Natural killer cell treated with Interleukin-12 subunit alpha and Interleukin-12 subunit beta and Interleukin-15 and Interleukin-18, amount 100 ng/mL, for 72 hours (primary cell): ENCODE results near the gene SPOP. TPM values are rescaled to one million over a fixed set of nuclear protein-coding genes. Genes with fewer than 3 reads are reported as not detected.
A peak's percentile ranks its signal among the peaks of the same experiment; 100 is the strongest.

Experiments used
- ATAC-seq, 2 donors: fragments of 150-1000 bp; cut with Tn5 transposase in 1 of 2; sonication (Bioruptor Pico), chemical (Tn5 transposase) in 1 of 2; 2 replicates each; pipeline ENCODE4 v1.10.0; 2021
- DNase-seq: peaks from one replicate; pipeline ENCODE4 v3.0.0; 2022; ENCODE audit warnings: low spot score
- H3K27ac Mint-ChIP-seq, 2 donors: 1 replicate in 1 of 2; 2 replicates in 1 of 2; pipeline ENCODE4 v1.8.0; 2022; ENCODE audit warnings: mixed read lengths in 2 of 2, mild to moderate bottlenecking in 1 of 2, moderate library complexity in 1 of 2
- H3K27me3 Mint-ChIP-seq, 2 donors: 1 replicate in 1 of 2; 2 replicates in 1 of 2; pipeline ENCODE4 v1.8.0; 2022; ENCODE audit warnings: mixed read lengths in 2 of 2
- H3K36me3 Mint-ChIP-seq: one replicate; pipeline ENCODE4 v1.8.0; 2022; ENCODE audit warnings: mixed read lengths
- H3K4me1 Mint-ChIP-seq, 2 donors: 1 replicate in 1 of 2; 2 replicates in 1 of 2; pipeline ENCODE4 v1.8.0; 2022; ENCODE audit warnings: low read depth in 2 of 2, mixed read lengths in 2 of 2, mild to moderate bottlenecking in 1 of 2
- H3K4me3 Mint-ChIP-seq: one replicate; pipeline ENCODE4 v1.8.0; 2022; ENCODE audit warnings: mixed read lengths
- H3K9me3 Mint-ChIP-seq: 2 replicates; pipeline ENCODE4 v1.8.0; 2022; ENCODE audit warnings: mixed read lengths
- total RNA-seq, 2 donors: library from RNA; stranded (reverse); gene quantifications; one replicate each; pipeline ENCODE4 v1.2.3, GENCODE V29; 2022

Gene SPOP
- total RNA-seq, 2 donors from 2014 or later = 59.3 to 87.7 TPM

DNA sequence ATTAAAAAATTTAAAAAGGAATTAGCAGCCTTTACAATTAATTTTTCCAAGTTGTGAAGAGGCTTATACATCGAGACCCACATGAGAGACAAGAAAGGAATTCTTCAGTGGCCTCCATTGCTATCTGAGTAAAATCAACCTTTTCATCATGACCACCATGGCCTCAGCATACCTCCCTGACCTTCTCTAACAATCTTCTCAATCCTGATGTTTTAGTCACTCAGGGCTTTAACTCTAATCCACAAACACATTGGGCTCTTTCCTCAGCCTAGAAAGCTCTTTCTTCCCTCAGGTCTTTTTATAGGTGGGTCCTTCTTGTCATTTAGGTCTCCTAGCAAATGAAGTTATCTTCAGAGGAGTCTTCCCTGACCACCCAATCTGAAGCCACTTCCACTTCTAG, 46.4 kb downstream of the SPOP start:
- Mint-ChIP-seq H3K9me3 (no peaks in the 10 kb centered on the region), H3K4me3 (no peak overlapping the region), H3K27me3 (no peaks in the 10 kb centered on the region), H3K4me1 (peaks cover 6 to 8% of the 10 kb centered on the region in 2 donors), H3K27ac (no peak overlapping the region), H3K36me3 (no peaks in the 10 kb centered on the region)
- ATAC-seq = no peak
- no peak for DNase-seq

DNA sequence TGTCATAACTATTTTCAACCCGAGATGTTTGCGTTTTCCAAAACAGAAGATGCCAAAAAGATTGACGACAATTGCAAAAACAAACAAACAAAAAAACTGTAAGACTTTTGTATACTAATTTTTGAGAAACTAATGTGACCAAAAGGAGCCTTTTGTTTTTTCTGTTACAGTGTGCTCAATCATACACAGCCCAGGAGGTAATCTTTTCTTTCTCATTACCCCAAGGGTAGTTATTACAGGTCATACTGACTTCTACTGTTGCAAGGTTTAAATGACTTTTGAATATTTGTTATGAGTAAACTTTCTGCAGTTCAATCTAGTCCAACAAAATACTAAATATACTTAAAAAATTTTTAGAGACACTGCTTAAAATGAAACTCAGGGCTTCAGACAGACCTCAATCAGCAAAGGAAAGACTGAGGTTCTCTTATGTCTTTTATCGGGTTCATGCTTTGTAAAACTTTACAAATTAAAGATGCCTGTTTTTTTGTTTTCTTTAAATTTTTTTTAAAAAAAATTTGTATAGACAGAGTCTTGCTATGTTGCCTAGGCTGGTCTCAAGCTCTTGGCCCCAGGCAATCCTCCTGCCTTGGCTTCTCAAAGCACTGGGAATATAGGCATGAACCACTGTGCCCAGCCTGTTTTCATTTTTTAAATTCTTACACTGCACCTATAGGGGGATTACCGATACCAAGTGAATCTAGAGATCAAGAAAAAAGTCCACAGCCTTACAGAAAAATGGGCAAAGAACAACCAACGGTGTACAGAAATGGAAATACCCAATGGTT, 47.6 kb downstream of the SPOP start:
- no peak for DNase-seq
- Mint-ChIP-seq H3K9me3 (no peaks in the 10 kb centered on the region), H3K36me3 (no peaks in the 10 kb centered on the region), H3K27ac (no peak overlapping the region), H3K27me3 (no peaks in the 10 kb centered on the region), H3K4me3 (no peak overlapping the region), H3K4me1 (peaks cover 6 to 8% of the 10 kb centered on the region in 2 donors)
- ATAC-seq = no peak

DNA sequence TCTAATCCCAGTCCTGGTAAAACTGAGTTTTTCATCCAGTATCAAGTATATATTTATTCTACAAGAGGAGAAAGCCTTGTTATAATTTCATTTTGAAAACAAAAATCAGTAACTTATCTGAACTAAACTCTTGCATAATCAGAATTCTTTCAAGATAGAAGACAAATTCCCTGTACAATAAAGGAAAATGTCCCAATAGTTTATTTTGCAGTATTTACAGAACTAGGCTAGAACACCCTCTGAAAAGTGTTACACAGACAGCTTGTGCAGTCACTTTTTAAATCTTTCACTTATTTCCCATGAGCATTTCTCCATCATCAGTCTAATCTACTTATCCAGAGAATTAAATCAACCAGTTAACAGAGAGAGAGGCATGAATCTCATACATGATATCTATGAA, 48.5 kb downstream of the SPOP start:
- DNase-seq (no peak), ATAC-seq (no peak)
- H3K36me3 Mint-ChIP-seq = no peaks in the 10 kb centered on the region
- H3K27me3 Mint-ChIP-seq = no peaks in the 10 kb centered on the region
- H3K4me3 Mint-ChIP-seq = no peak overlapping the region
- no peak overlapping the region for H3K27ac Mint-ChIP-seq
- no peaks in the 10 kb centered on the region for H3K9me3 Mint-ChIP-seq
- peaks cover 6 to 8% of the 10 kb centered on the region in 2 donors for H3K4me1 Mint-ChIP-seq

- no peaks in the 10 kb centered on the region for H3K9me3 Mint-ChIP-seq
- no peaks in the 10 kb centered on the region for H3K27me3 Mint-ChIP-seq
- DNase-seq (no peak), ATAC-seq (no peak)
- H3K4me1 Mint-ChIP-seq = peaks cover 0 to 7% of the 10 kb centered on the region in 2 donors
- H3K36me3 Mint-ChIP-seq = peaks cover 6% of the 10 kb centered on the region
- no peak overlapping the region for H3K4me3 Mint-ChIP-seq
- H3K27ac Mint-ChIP-seq = no peak overlapping the region
These were observed 53.0 kb downstream of the SPOP start for GRCh38 chr17:49624896-49625295.

- Mint-ChIP-seq H3K27me3 (no peaks in the 10 kb centered on the region), H3K27ac (peak overlapping the region in 1 of 2 donors; percentile 47), H3K36me3 (peaks cover 13% of the 10 kb centered on the region), H3K9me3 (no peaks in the 10 kb centered on the region), H3K4me3 (no peak overlapping the region), H3K4me1 (peaks cover 12 to 16% of the 10 kb centered on the region in 2 donors)
- DNase-seq (no peak), ATAC-seq (no peak)
These were observed 55.9 kb downstream of the SPOP start for GRCh38 chr17:49621946-49622529.

DNA sequence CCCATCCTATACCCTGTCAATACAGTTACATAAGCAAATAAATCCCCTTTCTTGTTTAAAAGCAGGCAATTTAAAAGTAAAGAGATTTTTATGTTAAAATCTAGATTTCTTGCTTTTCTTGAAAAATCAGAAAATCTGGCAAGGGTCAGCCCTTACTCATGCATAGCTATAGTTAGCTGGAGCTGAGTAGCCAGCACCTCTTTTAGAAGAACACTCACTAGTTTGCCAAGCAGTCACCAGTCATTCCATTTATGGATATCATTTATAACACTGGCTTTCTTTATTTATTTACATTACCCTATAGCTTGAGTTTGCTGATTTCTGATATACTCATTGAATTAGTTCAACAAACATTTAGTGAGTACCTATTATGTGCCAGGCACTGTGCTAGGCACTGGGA, 56.5 kb downstream of the SPOP start:
- H3K9me3 Mint-ChIP-seq = no peaks in the 10 kb centered on the region
- H3K27me3 Mint-ChIP-seq = no peaks in the 10 kb centered on the region
- H3K27ac Mint-ChIP-seq = peak overlapping the region in 1 of 2 donors; percentile 47
- peaks cover 18% of the 10 kb centered on the region in 2 donors for H3K4me1 Mint-ChIP-seq
- no peak for DNase-seq
- peaks cover 18% of the 10 kb centered on the region for H3K36me3 Mint-ChIP-seq
- ATAC-seq = no peak
- H3K4me3 Mint-ChIP-seq = no peak overlapping the region

- H3K4me1 Mint-ChIP-seq = peaks cover 14 to 21% of the 10 kb centered on the region in 2 donors
- no peaks in the 10 kb centered on the region for H3K27me3 Mint-ChIP-seq
- no peaks in the 10 kb centered on the region for H3K9me3 Mint-ChIP-seq
- H3K36me3 Mint-ChIP-seq = peaks cover 24% of the 10 kb centered on the region
- H3K27ac Mint-ChIP-seq = peak overlapping the region; percentile 36 to 54
- ATAC-seq (peak; percentile 46 to 48), DNase-seq (no peak)
- no peak overlapping the region for H3K4me3 Mint-ChIP-seq
These were observed 59.8 kb downstream of the SPOP start for GRCh38 chr17:49618028-49618611.

GRCh38 chr17:49616601-49617131, 61.2 kb downstream of the SPOP start:
- no peaks in the 10 kb centered on the region for H3K27me3 Mint-ChIP-seq
- H3K27ac Mint-ChIP-seq = peak overlapping the region in 1 of 2 donors; percentile 37
- H3K36me3 Mint-ChIP-seq = peaks cover 24% of the 10 kb centered on the region
- peaks cover 14 to 21% of the 10 kb centered on the region in 2 donors for H3K4me1 Mint-ChIP-seq
- no peak for DNase-seq
- no peak for ATAC-seq
- no peaks in the 10 kb centered on the region for H3K9me3 Mint-ChIP-seq
- no peak overlapping the region for H3K4me3 Mint-ChIP-seq

DNA sequence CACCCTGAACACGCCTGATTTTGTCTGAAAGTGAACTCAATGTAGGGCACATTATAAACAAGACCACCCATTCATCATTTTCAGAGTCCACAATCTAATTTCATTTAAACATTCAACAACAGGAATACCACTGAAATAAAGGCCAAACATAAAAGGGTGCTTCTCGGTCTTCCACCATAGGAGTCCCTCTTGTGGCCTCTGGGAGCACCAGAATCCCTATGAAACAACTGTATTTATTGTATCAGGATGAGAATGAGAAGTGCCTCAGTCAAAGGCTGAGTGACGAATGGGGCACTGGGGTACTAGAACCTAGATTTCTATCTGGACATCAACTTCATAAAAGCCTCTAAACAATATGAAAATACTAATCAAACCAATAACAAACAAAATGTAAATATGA, 61.8 kb downstream of the SPOP start:
- no peak for ATAC-seq
- H3K27ac Mint-ChIP-seq = no peak overlapping the region

DNA sequence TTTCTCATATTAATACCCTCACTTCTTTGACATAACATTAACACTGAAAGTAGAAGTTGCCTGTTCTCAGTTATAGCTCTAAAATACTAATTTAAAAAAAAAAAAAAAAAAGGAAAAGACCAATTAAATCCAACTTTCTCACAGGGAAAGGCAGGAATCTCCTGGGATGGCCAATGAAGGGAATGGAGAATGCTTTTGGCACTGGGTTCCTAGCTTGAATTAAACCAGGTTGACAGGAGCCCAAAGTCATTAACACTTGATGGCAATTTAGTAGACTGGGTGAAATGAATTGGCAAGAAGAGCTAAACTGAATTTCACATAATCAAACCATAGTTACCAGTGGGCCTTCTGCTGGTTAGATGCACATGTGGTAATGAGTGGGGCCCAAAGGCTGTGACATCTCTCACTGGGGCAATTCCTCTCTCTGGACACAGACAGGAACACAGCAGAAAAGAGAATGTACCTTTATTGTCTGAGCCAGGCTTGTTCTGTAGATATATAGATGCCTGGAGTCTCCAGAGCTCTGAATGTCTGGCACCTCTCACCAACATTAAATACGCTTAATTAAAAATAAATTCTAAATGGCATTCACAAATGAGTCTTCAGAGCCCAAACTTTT, 64.6 kb downstream of the SPOP start:
- DNase-seq (no peak), ATAC-seq (no peak)
- Mint-ChIP-seq H3K27ac (no peak overlapping the region), H3K36me3 (peaks cover 21% of the 10 kb centered on the region), H3K4me1 (peaks cover 4 to 12% of the 10 kb centered on the region in 2 donors), H3K9me3 (no peaks in the 10 kb centered on the region), H3K27me3 (no peaks in the 10 kb centered on the region), H3K4me3 (no peak overlapping the region)

More for the DNA sequence above, 61.8 kb downstream of the SPOP start:
- H3K9me3 Mint-ChIP-seq = no peaks in the 10 kb centered on the region
- H3K4me1 Mint-ChIP-seq = peaks cover 14 to 21% of the 10 kb centered on the region in 2 donors
- H3K27me3 Mint-ChIP-seq = no peaks in the 10 kb centered on the region
- peaks cover 21% of the 10 kb centered on the region for H3K36me3 Mint-ChIP-seq
- no peak overlapping the region for H3K4me3 Mint-ChIP-seq
- DNase-seq = no peak

DNA sequence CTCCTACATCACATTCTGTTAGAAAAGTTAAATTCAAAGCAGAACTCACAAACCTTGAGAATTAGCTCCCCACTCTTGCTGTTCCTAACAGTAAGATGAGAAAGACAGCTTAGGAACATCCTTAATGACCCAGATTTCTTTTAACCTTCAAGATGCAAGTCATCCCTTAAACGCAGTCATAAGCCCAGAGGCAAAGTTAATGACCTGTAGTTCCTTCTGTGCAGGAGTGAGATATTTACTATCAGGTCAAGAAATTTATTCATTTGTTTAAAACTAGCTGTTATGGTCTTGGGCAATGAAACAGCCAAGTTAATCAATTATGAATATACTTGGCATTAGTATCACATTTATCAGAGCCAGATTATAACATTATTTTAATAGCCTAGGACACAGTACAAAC, 65.2 kb downstream of the SPOP start:
- DNase-seq (no peak), ATAC-seq (no peak)
- H3K36me3 Mint-ChIP-seq = peaks cover 20% of the 10 kb centered on the region
- H3K27me3 Mint-ChIP-seq = no peaks in the 10 kb centered on the region
- H3K4me1 Mint-ChIP-seq = peaks cover 3 to 9% of the 10 kb centered on the region in 2 donors
- H3K4me3 Mint-ChIP-seq = no peak overlapping the region
- H3K9me3 Mint-ChIP-seq = no peaks in the 10 kb centered on the region
- H3K27ac Mint-ChIP-seq = no peak overlapping the region

- Mint-ChIP-seq H3K36me3 (peaks cover 21% of the 10 kb centered on the region), H3K4me3 (no peak overlapping the region)
These were observed 66.9 kb downstream of the SPOP start for GRCh38 chr17:49610883-49611584.

DNA sequence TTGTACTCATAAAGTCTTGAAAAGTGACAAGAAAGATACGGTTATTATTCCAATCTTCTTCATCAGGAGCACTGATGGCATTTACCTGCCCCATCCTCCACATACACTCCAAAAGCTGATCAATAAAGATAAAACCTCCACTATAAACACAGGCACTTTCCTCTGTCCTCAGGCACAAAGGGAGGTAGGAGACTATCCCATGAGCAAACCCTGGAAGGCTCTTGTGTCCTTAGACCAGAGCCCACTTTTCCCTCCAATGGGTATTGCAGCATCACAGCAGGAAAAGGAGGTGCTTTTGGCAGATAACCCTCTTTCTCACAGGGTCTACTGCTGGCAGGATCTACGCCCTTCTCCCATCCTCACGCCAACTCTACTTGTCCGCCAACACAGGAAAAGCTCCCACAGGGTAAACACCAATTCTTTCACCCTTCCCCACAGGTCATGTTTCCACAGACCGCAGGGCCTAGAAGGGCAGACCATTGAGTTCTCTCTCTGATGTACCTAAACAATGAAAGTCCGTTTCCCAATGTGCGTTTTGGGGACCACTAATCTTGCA, 73.5 kb downstream of the SPOP start:
- Mint-ChIP-seq H3K4me3 (no peak overlapping the region), H3K9me3 (no peaks in the 10 kb centered on the region), H3K4me1 (no peaks in the 10 kb centered on the region), H3K27me3 (no peaks in the 10 kb centered on the region), H3K27ac (peak overlapping the region in 1 of 2 donors; percentile 57), H3K36me3 (peaks cover 22% of the 10 kb centered on the region)
- DNase-seq = no peak
- no peak for ATAC-seq

More at GRCh38 chr17:49610883-49611584, 66.9 kb downstream of the SPOP start:
- Mint-ChIP-seq H3K9me3 (no peaks in the 10 kb centered on the region), H3K4me1 (peaks cover 0 to 3% of the 10 kb centered on the region in 2 donors), H3K27ac (no peak overlapping the region), H3K27me3 (no peaks in the 10 kb centered on the region)
- DNase-seq (no peak), ATAC-seq (no peak)
